GM21825 (cell line): ENCODE data around the gene TSPAN6.
A peak's percentile ranks its signal among the peaks of the same experiment; 100 is the strongest.

Source experiments
- ATAC-seq: cut with Tn5 transposase; IDR thresholded peaks from one replicate; pipeline ENCODE4 v1.9.1; 2021; ENCODE audit warnings: mild to moderate bottlenecking, moderate library complexity; ENCODE audit not compliant: unreplicated experiment

Gene TSPAN6, protein sequence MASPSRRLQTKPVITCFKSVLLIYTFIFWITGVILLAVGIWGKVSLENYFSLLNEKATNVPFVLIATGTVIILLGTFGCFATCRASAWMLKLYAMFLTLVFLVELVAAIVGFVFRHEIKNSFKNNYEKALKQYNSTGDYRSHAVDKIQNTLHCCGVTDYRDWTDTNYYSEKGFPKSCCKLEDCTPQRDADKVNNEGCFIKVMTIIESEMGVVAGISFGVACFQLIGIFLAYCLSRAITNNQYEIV

DNA sequence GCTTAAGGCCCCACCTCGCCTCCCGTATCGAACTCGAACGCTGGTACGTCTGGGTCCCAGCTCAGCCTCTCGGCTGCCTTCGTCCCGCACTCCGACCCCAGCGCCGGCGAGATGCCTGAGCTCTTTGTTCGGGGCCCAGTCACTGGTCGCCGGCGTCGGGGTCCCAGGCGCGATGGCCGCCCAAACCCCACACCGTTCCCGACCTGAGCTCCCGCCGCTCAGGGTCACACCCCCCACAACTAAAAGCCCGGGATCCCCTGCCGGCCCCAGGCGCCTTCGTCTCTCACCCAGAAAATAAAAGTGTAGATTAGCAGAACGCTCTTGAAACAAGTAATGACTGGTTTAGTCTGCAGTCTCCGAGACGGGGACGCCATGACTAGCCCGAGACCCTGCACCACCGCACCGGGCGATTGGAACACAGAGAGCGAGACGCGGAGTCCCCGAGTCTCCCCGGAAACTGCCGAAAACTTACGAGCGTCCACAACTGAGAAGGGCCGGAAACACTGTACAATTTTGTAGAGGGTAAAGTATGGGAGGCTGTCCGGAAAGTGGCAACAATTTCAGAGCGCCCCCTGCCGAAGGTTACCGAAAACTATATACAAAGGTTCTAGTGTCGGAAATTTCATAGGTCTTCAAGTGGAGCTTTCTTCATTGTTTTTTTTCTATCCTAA, at the start of gene TSPAN6:
Gene TSPAN6, minus strand, starts transcription at position 486 of the 671 bp plus-strand sequence. Its CDS starts 112 bp downstream, at position 374.
- peak; percentile 99 for ATAC-seq

DNA sequence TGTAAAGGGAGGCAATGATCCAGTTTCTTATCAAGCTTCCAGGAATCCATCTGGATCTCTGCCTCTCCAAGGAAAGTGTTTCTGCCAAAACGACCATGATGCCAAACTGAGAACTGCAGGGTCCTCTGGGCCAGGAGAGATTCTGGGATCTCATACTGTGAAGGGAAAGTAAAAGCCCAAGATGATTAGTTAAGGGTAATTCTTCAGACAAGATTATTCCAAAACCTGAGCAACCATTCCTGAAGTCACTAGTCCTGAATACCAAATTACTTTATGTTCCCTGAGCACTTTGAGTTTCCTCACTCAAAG, 49.3 kb upstream of the TSPAN6 start:
- ATAC-seq, result no peak

DNA sequence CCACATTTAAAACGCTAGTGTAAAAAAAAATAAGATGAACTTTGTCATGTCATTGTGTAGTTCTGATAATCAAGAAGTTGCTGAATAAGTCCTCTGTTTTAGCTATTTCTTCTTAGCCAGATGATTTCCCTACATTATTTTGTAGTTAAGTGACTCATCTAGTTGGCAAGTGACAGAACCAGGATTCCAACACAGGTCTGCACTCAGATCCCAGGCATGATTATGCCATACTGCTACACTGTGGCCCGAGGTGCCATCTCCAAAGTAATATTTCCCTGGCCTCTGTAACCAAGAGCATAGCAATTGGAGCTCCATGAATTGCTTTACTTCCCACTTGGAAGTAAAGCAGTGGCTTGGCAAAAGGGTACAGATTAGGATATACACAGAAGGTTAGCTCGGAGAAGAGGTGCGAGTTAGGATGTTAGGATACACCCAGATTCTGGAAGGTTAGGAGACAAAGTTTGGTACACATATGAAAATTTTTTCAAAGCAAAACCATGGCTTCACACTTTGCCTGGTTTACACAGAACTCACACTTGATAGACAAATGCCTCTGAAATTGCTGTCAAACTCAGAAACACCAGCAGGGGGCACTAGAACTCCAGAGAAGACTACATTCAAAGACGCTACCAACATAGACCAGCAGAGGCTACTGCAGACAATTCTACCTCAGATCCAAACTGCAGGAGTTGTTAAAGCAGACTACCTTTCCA, 48.8 kb upstream of the TSPAN6 start:
- peak; percentile 82 for ATAC-seq

DNA sequence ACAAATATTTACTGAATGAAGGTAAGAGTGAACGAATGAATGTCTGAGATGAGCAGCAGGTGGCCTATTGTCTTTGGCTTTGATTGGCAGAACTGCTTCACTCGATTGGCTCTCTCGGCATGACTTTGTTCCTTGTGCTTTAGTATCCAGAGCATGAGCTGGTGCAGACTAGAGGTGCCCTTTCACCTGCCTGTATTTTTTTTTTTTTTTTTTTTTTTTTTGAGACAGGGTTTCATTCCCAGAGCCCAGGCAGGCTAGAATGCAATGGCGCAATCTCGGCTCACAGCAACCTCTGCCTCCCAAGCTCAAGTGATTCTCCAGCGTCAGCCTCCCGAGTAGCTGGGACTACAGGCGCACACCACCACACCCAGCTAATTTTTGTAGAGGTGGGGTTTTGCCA, 46.3 kb upstream of the TSPAN6 start:
- no peak for ATAC-seq

DNA sequence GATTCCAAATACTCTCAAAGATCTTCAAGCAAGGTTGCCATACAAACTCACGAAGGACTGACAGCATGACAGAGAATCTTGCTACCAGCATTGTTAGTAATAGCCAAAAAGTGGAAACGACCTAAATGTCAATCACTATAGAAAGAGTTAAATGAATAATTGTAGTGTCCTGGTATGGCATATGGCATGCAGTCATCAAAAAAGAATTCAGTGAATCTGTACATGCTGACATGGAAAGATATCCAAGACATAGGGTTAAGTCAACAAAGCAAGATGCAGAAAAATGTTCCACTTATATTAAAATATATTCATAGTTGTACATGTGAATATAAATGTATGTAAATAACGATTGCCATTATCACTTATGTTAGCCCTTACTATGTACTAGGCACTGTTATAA, 45.0 kb upstream of the TSPAN6 start:
- ATAC-seq, result no peak

DNA sequence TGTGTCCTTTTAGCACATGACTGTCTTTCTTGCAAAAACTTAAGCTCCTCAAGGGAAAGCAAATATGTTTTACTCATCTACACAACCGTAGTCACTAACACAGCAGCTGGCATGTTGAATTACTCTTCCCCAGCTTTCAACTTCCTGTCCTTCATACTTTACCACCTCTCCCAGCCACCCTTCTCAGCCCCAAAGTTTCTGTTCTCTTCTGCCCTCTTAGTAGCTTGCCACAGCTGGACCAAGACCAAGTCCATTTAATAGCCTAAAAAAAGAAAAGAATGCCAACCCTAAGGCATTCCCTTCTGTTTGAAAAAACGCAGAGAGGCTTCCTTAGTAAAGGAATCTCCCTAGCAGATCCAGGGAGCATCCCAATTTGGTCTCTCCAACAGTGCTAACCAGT, 44.1 kb upstream of the TSPAN6 start:
- ATAC-seq, result no peak

DNA sequence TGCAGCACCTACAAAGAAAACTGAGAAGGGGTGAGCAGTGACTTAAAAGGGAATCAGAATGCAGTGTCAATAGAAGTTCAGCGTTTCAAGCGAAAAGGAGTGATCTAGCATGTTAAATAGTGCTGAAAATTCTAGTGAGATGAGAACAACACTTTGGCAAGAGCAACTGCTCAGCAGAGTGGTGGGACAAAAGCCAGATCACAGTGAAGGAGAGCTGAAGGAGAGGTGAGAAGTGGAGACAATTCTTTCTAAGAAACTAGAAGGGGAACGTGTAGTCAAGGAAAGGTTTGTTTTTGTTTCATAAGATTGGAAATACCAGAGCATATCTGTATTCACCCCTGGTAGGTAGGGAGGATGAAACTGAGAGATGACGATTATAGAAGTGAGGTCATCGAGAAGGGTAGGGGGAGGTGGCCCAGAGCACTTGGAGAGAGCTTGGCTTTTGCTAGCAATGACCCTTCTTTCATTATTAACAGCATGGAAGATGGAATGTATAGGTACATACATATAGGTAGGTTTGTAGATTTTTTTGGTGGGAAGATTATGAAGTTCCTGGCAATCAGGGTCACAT, 41.1 kb upstream of the TSPAN6 start:
- ATAC-seq, result no peak

DNA sequence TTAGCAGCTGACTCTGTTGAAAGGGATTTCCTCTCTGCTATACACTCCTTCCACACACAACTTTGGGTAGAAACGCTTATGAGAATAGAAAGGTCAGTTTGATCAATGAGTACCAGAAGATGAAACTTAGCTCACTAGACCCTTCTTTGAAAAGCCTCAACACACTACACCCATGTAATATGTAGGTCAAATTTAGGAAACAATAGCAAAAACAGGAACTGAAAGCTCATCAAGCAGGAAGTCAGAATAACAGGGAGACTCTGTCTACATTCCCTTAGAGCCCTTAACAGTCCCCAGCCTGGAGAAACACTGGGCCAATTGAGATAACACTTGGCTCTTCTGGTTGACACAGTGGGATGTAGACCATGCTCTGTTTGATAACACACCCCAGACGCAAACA, 38.1 kb upstream of the TSPAN6 start:
- ATAC-seq, result no peak

DNA sequence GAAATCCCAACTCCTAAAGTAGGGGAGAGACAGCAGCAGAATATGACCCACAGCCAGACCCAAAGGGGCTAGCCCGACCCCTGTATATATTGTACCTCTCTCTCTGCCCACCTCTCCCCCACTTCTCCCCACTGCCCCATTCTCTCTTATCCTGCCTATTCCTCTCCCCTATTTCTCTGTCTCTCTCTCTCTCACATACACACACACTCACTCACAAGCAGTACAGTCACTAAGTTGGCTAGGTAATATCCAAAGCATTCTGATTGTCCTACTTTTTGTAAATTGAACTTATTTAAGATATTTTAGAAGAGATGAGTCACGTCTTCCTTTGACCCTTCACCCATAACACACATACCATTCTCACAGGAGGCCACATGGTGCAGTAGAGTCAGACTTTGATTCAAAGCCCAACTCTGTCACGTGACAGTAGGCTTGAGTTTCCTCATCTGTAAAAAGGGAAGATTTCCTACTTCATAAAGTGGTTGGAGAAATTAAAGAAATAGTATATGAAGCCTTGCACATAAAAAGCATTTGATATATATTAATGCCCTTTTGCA, 36.9 kb upstream of the TSPAN6 start:
- ATAC-seq, result no peak

DNA sequence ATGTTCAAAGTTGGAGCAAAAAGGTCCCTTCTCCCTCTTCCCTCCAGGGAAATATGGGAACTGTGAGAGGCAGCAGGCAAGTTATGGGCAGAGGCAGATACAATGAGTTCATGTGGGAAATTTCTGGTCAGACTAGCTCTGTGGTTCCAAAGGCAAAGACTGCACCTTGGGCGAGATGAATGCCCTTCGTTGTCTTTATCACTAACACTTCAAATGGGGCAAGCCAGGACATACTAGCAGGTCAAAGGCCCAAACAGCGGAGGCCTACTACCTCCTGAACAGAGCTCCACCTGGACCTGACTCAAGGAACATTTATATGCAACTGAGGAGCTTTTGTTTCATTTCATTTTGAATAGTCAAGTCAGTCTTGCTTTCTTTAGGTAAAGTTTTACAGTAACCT, 36.4 kb upstream of the TSPAN6 start:
- ATAC-seq, result no peak

DNA sequence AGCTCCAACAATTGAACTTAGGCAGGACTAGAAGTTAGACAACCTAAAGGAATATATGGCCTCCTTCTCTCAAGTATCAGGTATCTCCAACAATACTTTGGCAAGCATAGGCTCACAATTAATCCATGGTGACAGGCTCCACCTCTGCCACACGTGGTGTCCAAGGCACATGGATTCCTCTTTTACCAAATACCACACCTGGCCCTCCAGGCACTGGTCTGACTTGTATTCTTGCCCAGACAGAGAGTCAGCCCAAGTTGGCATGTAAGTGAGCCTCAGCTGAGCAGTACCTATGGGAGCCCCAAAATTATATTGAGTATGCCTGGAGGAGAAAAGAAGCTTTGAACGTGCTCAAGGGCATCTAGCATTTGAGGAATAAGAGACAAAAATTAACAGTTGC, 27.0 kb upstream of the TSPAN6 start:
- no peak for ATAC-seq

DNA sequence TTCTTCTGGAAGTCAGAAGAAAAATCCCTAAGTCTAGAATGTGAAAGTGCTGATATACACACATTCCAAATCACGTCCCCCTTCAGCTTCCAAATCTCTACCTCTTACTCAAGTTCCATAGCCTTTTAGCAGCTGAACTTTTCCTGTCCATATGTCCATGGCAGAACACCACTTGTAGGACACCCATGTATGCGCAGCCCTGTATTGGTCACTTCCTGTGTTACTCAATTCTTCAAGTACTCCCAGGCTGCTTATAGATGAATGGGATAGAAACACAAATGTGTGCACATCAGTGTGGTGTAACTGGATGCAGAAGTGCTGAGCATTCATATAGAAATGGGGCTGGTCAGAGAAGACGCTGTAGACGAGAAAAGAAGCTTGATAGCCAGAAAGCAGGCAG, 26.2 kb upstream of the TSPAN6 start:
- no peak for ATAC-seq

DNA sequence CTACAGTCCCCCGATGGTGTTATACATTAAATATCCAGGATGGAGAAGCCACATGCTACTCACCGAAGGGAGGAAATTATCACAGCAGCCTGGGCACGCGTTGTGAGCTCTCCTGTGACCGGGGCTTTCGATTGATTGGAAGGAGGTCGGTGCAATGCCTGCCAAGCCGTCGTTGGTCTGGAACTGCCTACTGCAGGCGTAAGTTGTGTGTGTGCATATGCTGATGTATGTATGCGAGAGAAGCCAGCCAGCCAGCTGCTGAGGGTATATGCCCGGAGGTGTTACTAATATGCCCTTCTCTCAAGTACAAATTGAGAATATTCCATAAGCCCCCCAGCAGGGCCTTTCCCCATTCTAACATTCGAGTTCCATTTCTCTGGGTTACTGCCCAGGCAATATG, 25.6 kb upstream of the TSPAN6 start:
- ATAC-seq, result no peak

DNA sequence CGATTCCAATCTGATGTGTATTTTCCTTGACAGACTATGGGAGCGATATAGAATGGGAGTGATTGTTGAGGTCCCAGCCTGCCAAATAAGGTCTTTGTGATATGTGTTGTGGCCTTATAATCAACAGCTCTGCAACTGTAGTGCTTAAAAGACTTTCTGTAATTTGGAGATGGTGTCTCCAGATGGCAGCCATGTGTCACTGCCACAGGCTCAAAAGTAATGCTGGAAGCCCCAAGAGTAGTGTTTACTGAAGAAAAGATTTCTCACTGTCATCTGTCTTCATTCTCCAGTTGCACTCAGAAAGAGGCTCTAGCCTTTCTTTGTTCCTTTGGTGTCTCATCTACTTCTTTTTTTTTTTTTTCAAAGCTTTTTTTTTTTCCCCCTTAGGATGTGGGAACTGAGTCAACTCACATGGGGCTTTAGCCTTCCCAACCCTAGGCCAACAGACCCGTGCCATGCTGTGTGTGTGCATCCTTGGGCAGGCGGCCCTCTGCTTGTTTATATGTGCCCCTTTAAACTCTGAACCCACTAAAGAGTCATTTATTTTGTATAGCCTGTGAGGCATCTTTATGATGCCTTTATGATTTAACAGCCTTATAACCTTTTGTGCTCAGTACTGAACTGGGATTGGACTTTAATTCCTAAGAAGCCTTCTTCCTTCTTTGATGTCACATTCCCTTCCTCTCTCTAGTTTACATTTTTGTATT, 23.0 kb upstream of the TSPAN6 start:
- no peak for ATAC-seq

DNA sequence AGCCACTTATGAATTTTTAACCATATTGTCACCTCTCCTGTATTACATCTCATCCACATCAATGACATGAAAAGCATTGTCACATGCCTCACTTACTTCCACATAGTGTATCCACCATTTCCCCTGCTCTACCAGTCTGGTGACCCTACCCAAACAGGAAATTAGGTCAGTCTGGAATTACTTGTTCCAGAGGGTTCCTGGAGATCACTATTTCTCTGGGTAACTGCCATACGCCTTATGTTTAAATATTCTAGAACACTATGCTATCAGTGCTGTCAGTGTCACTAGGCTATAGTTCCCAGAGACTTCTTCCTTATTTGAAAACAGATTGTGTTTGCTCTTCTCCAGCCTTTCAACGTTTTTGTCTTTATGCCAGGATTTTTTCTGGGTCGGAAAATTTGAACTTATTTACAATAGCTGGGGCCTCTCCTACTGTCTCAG, 22.4 kb upstream of the TSPAN6 start:
- no peak for ATAC-seq

DNA sequence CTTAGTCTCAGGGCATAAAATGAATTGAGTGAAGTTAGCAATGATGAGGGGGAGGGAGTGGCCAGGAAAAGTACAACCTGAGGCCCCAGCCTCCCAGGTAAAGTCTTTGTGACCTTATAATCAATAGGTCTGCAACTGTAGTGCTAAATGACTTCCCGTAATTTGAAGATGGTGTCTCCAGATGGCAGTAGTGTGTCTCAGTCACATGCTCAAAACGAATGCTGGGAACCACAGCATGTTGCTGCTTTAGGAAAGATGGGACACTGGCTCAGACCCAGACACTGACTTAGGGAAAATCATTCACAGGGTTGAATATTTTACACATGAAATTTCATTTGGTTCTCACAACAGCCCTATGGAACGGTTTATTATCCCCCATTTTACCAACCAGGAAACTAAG, 17.7 kb upstream of the TSPAN6 start:
- ATAC-seq, result no peak

DNA sequence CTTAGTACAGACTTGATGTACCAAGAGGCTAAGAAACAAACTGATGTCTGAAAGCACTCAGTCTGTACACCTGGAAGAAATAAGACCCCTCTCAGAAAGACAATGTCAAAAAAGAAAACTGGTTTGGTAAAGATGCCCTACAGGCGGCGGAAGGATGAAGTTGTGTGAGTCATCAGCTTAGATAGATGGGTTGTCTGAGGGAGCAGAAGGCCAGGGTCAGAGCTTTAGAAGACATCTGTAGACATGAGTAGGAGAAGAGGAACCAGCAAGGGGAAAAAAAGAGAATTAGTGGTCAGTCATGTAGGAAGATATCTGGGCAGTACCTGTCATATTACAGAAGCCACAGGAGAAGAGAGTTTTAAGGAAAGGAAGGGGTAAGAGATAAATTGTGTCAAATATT, 15.7 kb upstream of the TSPAN6 start:
- no peak for ATAC-seq

DNA sequence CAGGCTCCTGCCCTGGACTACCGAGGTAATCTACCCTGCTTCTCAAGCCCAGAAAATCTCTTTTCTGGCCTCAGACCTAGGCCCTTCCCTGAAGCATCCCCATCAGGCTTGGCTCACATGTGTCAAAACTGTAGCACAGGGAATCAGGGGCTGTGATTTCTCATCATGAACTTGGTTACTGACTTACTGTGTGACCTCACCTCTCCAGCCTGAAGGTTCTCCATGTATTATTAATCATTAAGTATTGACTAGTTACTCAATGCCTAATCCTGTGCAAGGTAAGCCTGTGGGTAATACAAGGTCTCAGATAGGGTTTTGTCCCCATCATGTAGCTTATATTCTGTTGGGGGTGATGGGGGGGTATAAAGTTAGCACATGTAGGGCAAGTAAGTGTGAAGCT, 14.2 kb upstream of the TSPAN6 start:
- ATAC-seq, result no peak

DNA sequence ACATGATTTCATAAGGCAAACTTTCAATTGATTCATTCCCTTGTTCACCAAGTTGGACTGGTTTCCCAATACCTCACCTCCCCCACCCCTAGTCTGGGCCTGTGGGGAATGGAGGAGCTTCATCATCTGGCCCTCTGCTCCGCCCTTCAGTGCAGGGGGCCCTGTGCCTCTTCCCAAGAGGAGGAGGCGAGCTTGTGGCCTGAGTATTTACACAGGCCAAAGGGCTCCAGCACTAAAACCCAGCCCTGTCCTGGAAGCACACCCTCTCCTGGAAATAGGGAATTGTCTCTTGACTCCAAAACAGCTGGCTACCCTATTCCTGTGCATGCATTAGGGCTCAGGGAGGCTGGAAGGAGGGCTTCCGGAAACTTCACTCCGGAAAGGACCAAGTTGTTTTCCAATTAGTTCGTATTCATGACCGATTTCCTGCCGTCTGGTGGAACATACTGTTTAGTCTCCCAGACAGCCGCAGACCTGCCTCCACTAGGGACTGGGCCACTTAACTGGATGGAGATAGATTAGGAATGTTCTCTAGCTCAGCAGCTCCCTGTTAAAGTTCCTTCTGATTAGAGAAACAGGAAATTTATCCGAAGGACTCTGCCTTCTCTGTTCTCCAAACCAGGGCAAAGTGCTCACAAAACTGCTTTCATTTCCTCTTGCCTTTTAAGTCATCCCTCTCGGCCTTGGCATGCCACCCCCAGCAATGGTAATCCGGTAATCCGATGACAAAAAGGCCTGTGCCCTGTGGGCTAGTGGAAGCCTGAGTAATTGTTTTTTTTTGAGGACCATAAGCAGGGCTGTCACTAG, 13.1 kb upstream of the TSPAN6 start:
- no peak for ATAC-seq
